ENCODE data around the gene TRIP6.
"Not testable (repeated sequence)": the region's sequence is repeated elsewhere in the genome, so short reads cannot be mapped to it uniquely, and the experiment has no call there.

GRCh38 chr7:100919335-100919734 is 52.1 kb downstream of the TRIP6 start:
- not testable (repeated sequence) for TF ChIP-seq CTCF (conservative IDR thresholded peaks at IDR 0.05; ENCODE audit: low read depth in 2 of 2); EZH2phosphoT487 (IDR thresholded peaks at IDR 0.05; ENCODE audit: unreplicated experiment); ETS1 (IDR thresholded peaks at IDR 0.05); POLR2AphosphoS5 (IDR thresholded peaks at IDR 0.05; ENCODE audit: low read depth); ZNF462 (CRISPR knock-in tag; IDR thresholded peaks at IDR 0.05); EZH2 (IDR thresholded peaks at IDR 0.05; ENCODE audit: low read depth, unreplicated experiment); REST (IDR thresholded peaks at IDR 0.05; ENCODE audit: unreplicated experiment); STAT1 (IDR thresholded peaks at IDR 0.05; ENCODE audit: unreplicated experiment); ZNF114 (CRISPR knock-in tag; IDR thresholded peaks at IDR 0.05); JUNB (IDR thresholded peaks at IDR 0.05; ENCODE audit: unreplicated experiment); NANOG (IDR thresholded peaks at IDR 0.05; ENCODE audit: borderline replicate concordance); CREB1 (CRISPR knock-in tag; IDR thresholded peaks at IDR 0.05; ENCODE audit: low read depth)

Measured in GM23338 (cell line).